GM18909 (cell line): ENCODE data around the gene IFNA14.
"Not testable (repeated sequence)": the region's sequence is repeated elsewhere in the genome, so short reads cannot be mapped to it uniquely, and the experiment has no call there.

Source experiments
- ATAC-seq: cut with Tn5 transposase; IDR thresholded peaks from one replicate; pipeline ENCODE4 v1.9.1; 2021; ENCODE audit warnings: mild to moderate bottlenecking; ENCODE audit not compliant: unreplicated experiment, poor library complexity

Gene IFNA14

GRCh38 chr9:21239911-21240310 is at the start of gene IFNA14:
Gene IFNA14 (minus strand): TSS chr9:21240005. CDS start chr9:21239935, 70 bp downstream.
- ATAC-seq: no peak

- ATAC-seq: no peak
Observed at GRCh38 chr9:21287280-21287679, 47.5 kb upstream of the IFNA14 start.

GRCh38 chr9:21286659-21287058 is 46.9 kb upstream of the IFNA14 start:
- no peak for ATAC-seq

- ATAC-seq: no peak
Observed at GRCh38 chr9:21286099-21286498, 46.3 kb upstream of the IFNA14 start.

GRCh38 chr9:21281275-21281674 is 41.5 kb upstream of the IFNA14 start:
- ATAC-seq: no peak

GRCh38 chr9:21268347-21268657 is 28.5 kb upstream of the IFNA14 start:
- ATAC-seq: no peak

- ATAC-seq: peak; percentile 64
Observed at GRCh38 chr9:21267485-21268346, 27.9 kb upstream of the IFNA14 start.

GRCh38 chr9:21266733-21267484 is 27.1 kb upstream of the IFNA14 start:
- ATAC-seq: peak; percentile 57

GRCh38 chr9:21265421-21266189 is 25.8 kb upstream of the IFNA14 start:
- ATAC-seq: peak; percentile 70

GRCh38 chr9:21255538-21256212 is 15.9 kb upstream of the IFNA14 start:
- peak; percentile 55 for ATAC-seq

- ATAC-seq: peak; percentile 83
Observed at GRCh38 chr9:21252721-21253547, 13.1 kb upstream of the IFNA14 start.

GRCh38 chr9:21251638-21252037 is 11.8 kb upstream of the IFNA14 start:
- ATAC-seq: no peak

- no peak for ATAC-seq
Observed at GRCh38 chr9:21251190-21251589, 11.4 kb upstream of the IFNA14 start.

GRCh38 chr9:21244836-21245235 is 5.0 kb upstream of the IFNA14 start:
- ATAC-seq: peak; percentile 48

- ATAC-seq: not testable (repeated sequence)
Observed at GRCh38 chr9:21236360-21236714, 3.5 kb downstream of the IFNA14 start.

- peak; percentile 91 for ATAC-seq
Observed at GRCh38 chr9:21235468-21236359, 4.1 kb downstream of the IFNA14 start.

GRCh38 chr9:21234153-21234687 is 5.6 kb downstream of the IFNA14 start:
- ATAC-seq: no peak

GRCh38 chr9:21233258-21233657 is 6.5 kb downstream of the IFNA14 start:
- ATAC-seq: no peak
